ENCODE measurements around the gene HSPE1.

- TF ChIP-seq TAF1 (IDR thresholded peaks at IDR 0.05; ENCODE audit: low read depth, low read length) (no peak), POLR2AphosphoS5 (IDR thresholded peaks at IDR 0.05; ENCODE audit: low read depth, low read length) (no peak)
Observed at GRCh38 chr2:197477797-197478196, 22.4 kb upstream of the HSPE1 start.

Measured in GM12891 (cell line).